Lower lobe of right lung (tissue), 2 donors: ENCODE measurements around the gene NAV2. TPM values are rescaled to one million over a fixed set of nuclear protein-coding genes. Genes with fewer than 3 reads are reported as not detected.

Experiments
- ATAC-seq, 2 donors: fragments of 200-7000 bp; cut with Tn5 transposase; one replicate each; pipeline ENCODE4 v1.9.1; 2020 to 2022; ENCODE audit warnings: mild to moderate bottlenecking in 2 of 2, moderate library complexity in 2 of 2
- DNase-seq: peaks from one replicate; pipeline ENCODE4 v3.0.0-alpha.2; 2020
- H3K27ac ChIP-seq: fragments of 200-600 bp; one replicate; pipeline ENCODE4 v1.8.0; 2022
- H3K27me3 ChIP-seq: fragments of 200-600 bp; one replicate; pipeline ENCODE4 v1.8.0; 2022; ENCODE audit warnings: low read depth
- H3K36me3 ChIP-seq: fragments of 200-600 bp; one replicate; pipeline ENCODE4 v1.8.0; 2022; ENCODE audit warnings: mild to moderate bottlenecking
- H3K4me1 ChIP-seq: fragments of 200-600 bp; one replicate; pipeline ENCODE4 v1.8.0; 2022
- H3K4me3 ChIP-seq: fragments of 200-600 bp; one replicate; pipeline ENCODE4 v1.8.0; 2022; ENCODE audit warnings: mild to moderate bottlenecking
- H3K9me3 ChIP-seq: fragments of 200-600 bp; one replicate; pipeline ENCODE4 v1.8.0; 2022
- CTCF ChIP-seq: fragments of 200-600 bp; IDR thresholded peaks from one replicate; pipeline ENCODE4 v1.8.0; 2022; ENCODE audit warnings: antibody characterized with exemption, mild to moderate bottlenecking
- intact Hi-C: fragments of 100-400 bp; cut with DNase I; formaldehyde crosslinking; loops from one replicate; pipeline ENCODE4 v1.11.0; 2022
- total RNA-seq: library from RNA; stranded (reverse); fragmentation: NEBNext Ultra II Directional; extraction: Animal tissue kit (Norgen Biotek cat#: 25700); gene quantifications from one replicate; pipeline ENCODE4 v1.2.1, GENCODE V29; 2021
- donor health status: DM: no; HTN: yes; CAD: no; lungs with severe emphysema.

Gene NAV2
- total RNA-seq, 1 donor from 2014 or later = 36.9 TPM

GRCh38 chr11:19703211-19703610, 9.4 kb upstream of the NAV2 start:
- Histone ChIP-seq H3K27ac (no peak overlapping the region), H3K9me3 (no peaks in the 10 kb centered on the region), H3K27me3 (no peaks in the 10 kb centered on the region), H3K4me1 (peaks cover 16% of the 10 kb centered on the region), H3K36me3 (no peaks in the 10 kb centered on the region), H3K4me3 (no peak overlapping the region)
- intact Hi-C loops = no loop called here
- ATAC-seq (no peak), DNase-seq (no peak)
- TF ChIP-seq CTCF = no peak

- intact Hi-C loops = no loop called here
- no peaks in the 10 kb centered on the region for H3K9me3 ChIP-seq
- ATAC-seq (no peak), DNase-seq (no peak)
- no peaks in the 10 kb centered on the region for H3K27me3 ChIP-seq
- no peak for TF ChIP-seq CTCF
- no peak overlapping the region for H3K4me3 ChIP-seq
- H3K36me3 ChIP-seq = no peaks in the 10 kb centered on the region
- peaks cover 12% of the 10 kb centered on the region for H3K4me1 ChIP-seq
- H3K27ac ChIP-seq = no peak overlapping the region
These were observed 8.4 kb upstream of the NAV2 start for GRCh38 chr11:19704213-19704612.

GRCh38 chr11:19705936-19706335, 6.7 kb upstream of the NAV2 start:
- ATAC-seq (no peak), DNase-seq (no peak)
- H3K27me3 ChIP-seq = no peaks in the 10 kb centered on the region
- intact Hi-C loops = no loop called here
- no peaks in the 10 kb centered on the region for H3K9me3 ChIP-seq
- no peaks in the 10 kb centered on the region for H3K36me3 ChIP-seq
- no peak overlapping the region for H3K4me3 ChIP-seq
- TF ChIP-seq CTCF = no peak
- H3K27ac ChIP-seq = no peak overlapping the region
- peaks cover 12% of the 10 kb centered on the region for H3K4me1 ChIP-seq

GRCh38 chr11:19711911-19712280, 741 bp upstream of the NAV2 start:
- peaks cover 33% of the 10 kb centered on the region for H3K4me1 ChIP-seq
- peak overlapping the region; percentile 92 for H3K27ac ChIP-seq
- H3K27me3 ChIP-seq = peaks cover 19% of the 10 kb centered on the region
- no peaks in the 10 kb centered on the region for H3K9me3 ChIP-seq
- H3K4me3 ChIP-seq = peak overlapping the region; percentile 61
- intact Hi-C loops = no loop called here
- ATAC-seq (peak; percentile 44 to 52), DNase-seq (peak; percentile 58)
- H3K36me3 ChIP-seq = no peaks in the 10 kb centered on the region
- no peak for TF ChIP-seq CTCF

- intact Hi-C loops = no loop called here
- no peak for TF ChIP-seq CTCF
- Histone ChIP-seq H3K27me3 (peaks cover 19% of the 10 kb centered on the region), H3K27ac (peak overlapping the region; percentile 92), H3K4me3 (peak overlapping the region; percentile 61), H3K36me3 (no peaks in the 10 kb centered on the region), H3K4me1 (peaks cover 33% of the 10 kb centered on the region), H3K9me3 (no peaks in the 10 kb centered on the region)
- peak in 1 of 2 donors; percentile 0 for ATAC-seq
- DNase-seq = peak; percentile 48
These were observed 772 bp downstream of the NAV2 start for GRCh38 chr11:19713196-19714021.
